Thoracic aorta (tissue), 2 donors: ENCODE results near the gene TAS1R3. TPM values are rescaled to one million over a fixed set of nuclear protein-coding genes. Genes with fewer than 3 reads are reported as not detected.

Source experiments
- ATAC-seq: fragments of 150-250 bp; one replicate; pipeline ENCODE4 v1.8.0; 2017; ENCODE audit warnings: low read depth; ENCODE audit not compliant: insufficient number of reproducible peaks, low FRiP score
- DNase-seq: peaks from one replicate; pipeline ENCODE4 v3.0.0-alpha.2; 2020; ENCODE audit warnings: low spot score
- H3K27ac ChIP-seq, 2 donors: fragments of 200-600 bp; sonication (generic); 1 replicate in 1 of 2; 2 replicates in 1 of 2; pipeline ENCODE4 v1.5.1; 2016; ENCODE audit warnings: mild to moderate bottlenecking in 2 of 2, moderate library complexity in 2 of 2
- H3K27me3 ChIP-seq: fragments of 200-600 bp; sonication (generic); replicated peaks from 2 replicates; pipeline ENCODE4 v1.6.0; 2016; ENCODE audit warnings: mild to moderate bottlenecking; ENCODE audit not compliant: insufficient read depth
- H3K36me3 ChIP-seq: fragments of 200-600 bp; sonication (generic); one replicate; pipeline ENCODE4 v1.5.1; 2016
- H3K4me1 ChIP-seq, 2 donors: fragments of 200-600 bp; sonication (generic); 1 replicate in 1 of 2; 2 replicates in 1 of 2; pipeline versions ENCODE4 v1.5.1 to v1.6.0; 2016; ENCODE audit warnings: low read depth in 2 of 2, mild to moderate bottlenecking in 1 of 2; ENCODE audit not compliant: control insufficient read depth in 1 of 2
- H3K4me3 ChIP-seq: fragments of 200-600 bp; sonication (generic); 2 replicates; pipeline ENCODE4 v1.5.1; 2016; ENCODE audit warnings: mild to moderate bottlenecking
- H3K9me3 ChIP-seq: fragments of 200-600 bp; sonication (generic); 2 replicates; pipeline ENCODE4 v1.5.1; 2016
- CTCF ChIP-seq: fragments of 200-600 bp; sonication (generic); IDR thresholded peaks from one replicate; pipeline ENCODE4 v1.5.1; 2019; ENCODE audit warnings: antibody characterized with exemption
- total RNA-seq, 2 donors: library from RNA; depleted of rRNA; stranded (reverse); fragments of >200 nt; gene quantifications; one replicate each; pipeline versions ENCODE4 v1.1.0 to v1.2.3, GENCODE V29; 2016

TAS1R3 gene
- total RNA-seq, 2 donors from 2014 or later = 0.14 TPM; not detected in 1

- H3K27me3 ChIP-seq = no peaks in the 10 kb centered on the region
- ATAC-seq (no peak), DNase-seq (no peak)
- H3K4me1 ChIP-seq = peaks cover 29 to 44% of the 10 kb centered on the region in 2 donors
- no peak for TF ChIP-seq CTCF
- H3K27ac ChIP-seq = no peak overlapping the region
- H3K36me3 ChIP-seq = peaks cover 5% of the 10 kb centered on the region
- H3K9me3 ChIP-seq = no peaks in the 10 kb centered on the region
- H3K4me3 ChIP-seq = peak overlapping the region; percentile 88
Observed at GRCh38 chr1:1305300-1306069, 25.6 kb upstream of the TAS1R3 start.

- no peak for TF ChIP-seq CTCF
- ATAC-seq (no peak), DNase-seq (no peak)
- H3K4me1 ChIP-seq = peaks cover 29 to 44% of the 10 kb centered on the region in 2 donors
- peak overlapping the region; percentile 88 for H3K4me3 ChIP-seq
- H3K27me3 ChIP-seq = no peaks in the 10 kb centered on the region
- H3K36me3 ChIP-seq = peaks cover 5% of the 10 kb centered on the region
- no peaks in the 10 kb centered on the region for H3K9me3 ChIP-seq
- no peak overlapping the region for H3K27ac ChIP-seq
Observed at GRCh38 chr1:1306070-1306660, 24.9 kb upstream of the TAS1R3 start.

- DNase-seq (no peak), ATAC-seq (no peak)
- peaks cover 9% of the 10 kb centered on the region for H3K36me3 ChIP-seq
- TF ChIP-seq CTCF = no peak
- peak overlapping the region; percentile 88 for H3K4me3 ChIP-seq
- H3K27me3 ChIP-seq = no peaks in the 10 kb centered on the region
- H3K27ac ChIP-seq = peak overlapping the region in 1 of 2 donors; percentile 14
- peaks cover 29 to 44% of the 10 kb centered on the region in 2 donors for H3K4me1 ChIP-seq
- H3K9me3 ChIP-seq = no peaks in the 10 kb centered on the region
Observed at GRCh38 chr1:1306661-1307260, 24.3 kb upstream of the TAS1R3 start.

GRCh38 chr1:1307261-1307922 is 23.7 kb upstream of the TAS1R3 start:
- Histone ChIP-seq H3K27ac (peak overlapping the region; percentile 14 to 65), H3K36me3 (peaks cover 12% of the 10 kb centered on the region), H3K4me3 (peak overlapping the region; percentile 88), H3K4me1 (peaks cover 29 to 44% of the 10 kb centered on the region in 2 donors), H3K27me3 (no peaks in the 10 kb centered on the region), H3K9me3 (no peaks in the 10 kb centered on the region)
- ATAC-seq (peak; percentile 5), DNase-seq (no peak)
- no peak for TF ChIP-seq CTCF
